GM20431 (cell line): ENCODE results near the gene GAK.
"Not testable (repeated sequence)": the region's sequence is repeated elsewhere in the genome, so short reads cannot be mapped to it uniquely, and the experiment has no call there.

ENCODE experiments used
- in situ Hi-C: fragments of 300-500 bp; cut with MseI, MboI; formaldehyde crosslinking; loops from one replicate; pipeline ENCODE4 v1.15.0; 2020; ENCODE audit warnings: low sequenced_read_pairs; ENCODE audit not compliant: unreplicated experiment

GAK gene

GRCh38 chr4:931960-932712, at the start of gene GAK, which contains the start of gene TMEM175:
Gene GAK, minus strand, starts transcription at chr4:932316. Its CDS starts 129 bp downstream, at chr4:932187.
Gene TMEM175, plus strand, starts transcription at chr4:932460. Its CDS starts 15,280 bp downstream, at chr4:947740.
- in situ Hi-C loops, result no loop called here

DNA sequence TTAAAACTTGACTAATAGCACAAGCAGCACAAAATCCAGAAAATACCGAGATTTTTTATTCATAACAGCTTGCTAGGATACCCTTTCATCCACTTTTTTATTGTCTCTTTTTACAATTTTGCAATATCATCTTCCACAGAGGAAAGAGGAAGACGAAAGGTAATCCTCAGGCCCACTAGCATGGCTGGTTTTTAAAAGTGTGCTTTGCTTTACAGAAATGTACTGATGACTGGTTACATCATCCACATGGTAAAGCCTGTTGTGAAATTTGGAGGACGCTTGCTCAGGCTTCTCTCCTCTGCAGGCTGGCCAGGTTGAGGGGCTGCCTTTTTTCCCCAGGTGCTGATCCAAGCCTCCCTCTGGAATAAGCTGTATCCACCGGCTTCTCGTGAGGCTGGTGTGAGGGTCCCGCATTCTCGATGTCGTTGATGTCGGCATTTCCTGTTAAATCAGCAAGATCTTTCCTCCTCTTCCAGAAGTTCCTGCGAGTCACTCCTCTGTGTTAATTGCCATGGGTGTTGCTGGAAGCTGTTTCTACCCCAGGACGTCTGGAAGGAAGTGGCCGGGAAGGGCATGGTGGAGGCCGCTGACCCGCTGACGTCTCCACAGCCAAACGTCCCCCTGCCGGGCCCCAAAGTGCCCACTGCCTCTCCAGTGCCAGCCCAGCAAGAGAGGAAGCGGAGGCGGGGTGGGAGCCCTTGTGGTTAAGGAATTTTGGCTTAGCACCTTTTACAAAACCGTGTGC, 47.0 kb upstream of the GAK start:
- in situ Hi-C loops, result no loop called here

- in situ Hi-C loops, result not testable (repeated sequence)
Observed at GRCh38 chr4:976016-976415, 43.9 kb upstream of the GAK start.

- in situ Hi-C loops, result no loop called here
Observed at GRCh38 chr4:974668-975067, 42.6 kb upstream of the GAK start.

DNA sequence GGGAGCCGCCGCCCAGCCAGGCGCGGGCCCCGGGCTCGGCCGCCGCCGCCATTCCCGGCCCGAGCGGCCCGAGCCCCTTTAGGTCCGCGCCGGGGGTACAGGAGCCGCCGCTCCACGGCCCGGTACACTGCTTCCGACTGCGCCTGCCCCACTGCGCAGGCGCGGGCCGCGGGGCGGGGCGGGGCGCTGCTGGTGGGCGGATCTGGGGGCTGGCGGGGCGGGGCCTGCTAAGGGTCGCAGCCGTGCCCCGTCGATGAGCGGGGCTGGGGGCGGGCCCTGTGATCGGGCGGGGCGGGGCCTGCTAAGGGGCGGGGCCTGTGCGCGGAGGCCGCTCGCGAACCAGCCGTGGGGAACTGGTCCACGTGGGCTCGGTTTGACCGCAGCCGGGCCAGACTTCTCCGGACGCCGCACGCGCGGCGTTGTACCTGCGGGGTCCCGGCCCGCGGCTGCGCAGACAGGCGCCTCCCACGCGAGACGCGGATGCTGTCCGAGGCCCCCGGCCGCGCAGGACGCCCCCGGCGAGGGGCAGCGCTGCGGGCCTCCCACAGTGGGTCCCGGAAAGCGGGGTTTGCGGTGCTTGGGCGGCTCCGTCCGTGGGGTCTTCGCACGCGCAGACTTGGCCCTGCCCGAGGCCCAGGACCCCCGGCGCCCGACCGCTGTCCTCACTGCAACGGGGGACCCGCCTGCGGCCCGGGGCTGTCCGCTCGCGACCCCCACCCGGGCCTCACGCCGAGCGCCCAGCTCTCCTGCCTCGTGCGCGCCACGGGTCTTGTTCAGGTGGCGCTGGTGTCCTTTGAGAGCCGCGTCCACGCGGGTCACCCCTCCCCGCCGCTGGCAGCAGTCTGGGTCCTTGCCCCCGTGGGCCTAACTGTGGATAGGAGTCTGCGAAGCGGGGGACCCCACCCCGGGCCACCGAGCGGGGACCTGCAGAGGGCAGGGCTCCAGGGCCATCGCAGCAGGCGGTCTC, 41.6 kb upstream of the GAK start, which contains the start of gene DGKQ:
Gene DGKQ, minus strand, starts transcription at position 139 of the 967 bp plus-strand sequence. Its CDS starts 87 bp downstream, at position 52.
- in situ Hi-C loops, result no loop called here

- in situ Hi-C loops, result no loop called here
Observed at GRCh38 chr4:972651-973424, 40.7 kb upstream of the GAK start.

DNA sequence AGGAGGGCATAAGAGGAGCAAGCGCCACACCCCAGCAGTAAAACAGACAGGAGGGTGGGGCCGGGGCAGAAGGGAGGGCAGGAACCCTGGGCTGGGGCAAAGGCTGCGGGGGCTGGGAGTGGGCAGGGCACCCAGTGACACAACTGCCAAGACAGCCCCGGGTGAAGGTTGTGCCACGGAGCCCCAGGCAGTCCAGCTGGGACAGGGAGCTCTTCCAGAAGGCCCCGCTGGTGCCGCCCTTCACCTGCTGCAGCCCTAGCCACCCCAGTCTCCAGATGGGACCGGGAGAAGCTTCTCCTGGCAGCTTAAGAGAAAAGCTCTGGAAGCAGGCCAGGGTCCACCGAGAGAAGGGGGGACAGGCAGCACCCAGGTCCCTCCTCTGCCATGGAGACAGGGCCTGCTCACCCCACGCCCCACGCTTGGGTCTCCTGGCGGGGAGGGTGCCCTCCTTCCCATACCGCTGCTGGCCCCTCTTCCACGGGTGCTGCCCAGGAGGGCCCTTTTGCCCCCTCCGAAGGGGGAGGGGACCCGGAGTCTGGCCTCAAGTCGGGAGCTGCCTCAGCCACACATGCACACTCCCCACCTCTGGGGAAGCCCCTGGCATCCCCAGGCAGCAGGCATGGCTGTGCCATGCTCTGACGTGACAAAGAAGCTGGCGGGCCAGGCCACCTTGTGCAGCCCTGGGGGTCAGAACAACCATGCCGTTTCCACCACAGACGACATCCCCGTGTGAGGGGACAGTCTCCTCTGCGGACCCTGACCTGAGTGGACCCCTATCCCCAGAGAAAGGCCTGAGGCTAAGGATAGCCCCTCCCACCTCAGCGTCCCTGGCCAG, 39.8 kb upstream of the GAK start:
- in situ Hi-C loops, result no loop called here

DNA sequence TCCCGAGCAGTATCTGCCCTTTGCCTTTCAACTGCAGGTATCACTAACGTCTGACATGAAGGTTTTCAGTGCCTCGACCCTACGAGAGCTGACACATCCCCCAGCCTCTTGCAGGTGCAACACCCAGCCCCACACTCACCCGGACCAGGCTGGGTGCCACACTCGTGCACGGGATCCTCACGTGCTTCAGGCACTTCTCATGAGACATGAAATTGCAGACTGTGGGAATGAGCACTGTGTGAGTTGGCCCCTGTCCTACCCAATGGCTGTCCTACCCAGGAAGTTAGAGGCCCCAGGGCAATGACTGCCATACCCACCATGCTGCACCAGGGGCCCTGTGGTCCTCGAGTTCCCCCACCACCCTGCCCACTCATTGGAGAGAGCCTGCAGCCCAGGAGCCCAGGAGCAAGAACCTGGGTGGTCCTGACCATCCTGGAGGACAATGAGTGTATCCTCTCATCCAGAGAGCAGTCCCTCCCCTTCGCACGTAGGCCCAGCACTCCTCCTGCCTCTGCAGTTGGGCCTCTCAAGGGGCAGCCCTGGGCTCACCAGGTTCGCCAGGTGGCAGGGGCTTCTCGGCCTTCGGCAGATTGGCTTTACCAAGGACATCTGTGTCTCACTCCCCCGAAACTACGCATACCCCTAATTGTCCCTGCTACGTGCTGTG, 38.9 kb upstream of the GAK start:
- in situ Hi-C loops, result no loop called here

DNA sequence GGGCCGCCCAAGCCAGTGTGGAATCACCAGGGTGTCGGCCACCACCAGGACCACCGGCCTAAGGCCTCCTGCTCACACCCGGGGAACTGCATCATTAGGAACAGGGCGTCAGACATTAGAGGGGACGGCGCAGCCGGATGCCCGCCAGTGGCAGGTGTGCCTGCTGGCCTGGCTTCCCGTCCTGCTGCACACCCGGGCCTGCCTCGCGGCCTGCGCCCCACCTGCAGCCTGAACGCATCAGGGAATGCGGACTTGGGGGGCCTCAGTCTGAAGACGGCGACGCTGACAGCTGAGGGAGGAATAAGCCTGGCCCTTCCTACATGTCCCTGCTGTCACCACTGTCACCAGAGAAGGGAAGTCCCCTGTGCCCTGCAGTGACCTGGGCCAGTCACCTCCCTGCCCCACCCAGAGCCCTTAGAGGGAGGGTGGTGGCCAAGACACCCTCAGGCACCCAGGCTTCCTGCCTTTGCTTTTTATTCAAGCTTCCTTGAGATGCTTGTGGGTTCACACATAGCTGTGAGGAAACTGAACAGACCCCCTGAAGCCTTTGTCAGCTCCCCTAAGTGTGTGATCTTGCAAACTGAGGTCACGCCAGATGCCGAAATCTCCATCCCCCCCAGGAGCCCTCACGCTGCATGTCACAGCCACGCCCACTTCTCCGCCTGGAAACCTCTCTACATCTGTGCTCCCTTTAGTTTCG, 38.1 kb upstream of the GAK start:
- in situ Hi-C loops, result no loop called here

DNA sequence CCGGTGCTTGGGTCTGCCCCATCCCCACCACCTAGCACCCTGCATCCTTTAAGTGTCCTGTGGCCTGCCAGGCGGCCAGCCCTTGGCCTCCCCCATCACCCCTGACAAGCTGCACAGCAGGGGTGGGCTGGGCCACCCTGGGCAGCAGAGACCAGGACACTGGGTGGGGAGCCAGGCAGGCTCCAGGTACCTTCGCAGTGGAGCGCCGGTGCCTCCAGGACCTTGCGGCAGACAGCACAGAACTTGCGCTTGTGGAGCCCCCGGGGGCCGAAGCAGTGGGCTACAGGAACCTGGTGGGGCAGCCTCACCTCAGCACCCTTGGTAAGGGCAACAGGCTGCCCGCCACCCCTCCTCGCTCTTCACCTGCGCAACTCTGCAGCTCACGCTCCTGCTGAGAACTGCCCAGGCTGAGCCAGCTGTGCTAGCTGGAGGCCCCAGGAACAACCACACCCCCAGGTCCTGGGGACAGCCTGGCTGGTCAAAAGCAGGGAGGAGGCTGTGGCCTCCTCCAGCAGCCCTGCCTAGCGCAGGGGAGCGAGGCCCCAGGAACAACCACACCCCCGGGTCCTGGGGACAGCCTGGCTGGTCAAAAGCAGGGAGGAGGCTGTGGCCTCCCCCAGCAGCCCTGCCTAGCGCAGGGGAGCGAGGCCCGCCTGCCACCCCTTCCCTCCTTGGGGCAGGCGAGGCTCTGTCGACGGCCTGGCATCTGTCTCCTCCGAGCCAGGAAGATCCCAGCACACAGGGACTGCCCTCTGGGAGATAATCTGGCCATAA, 36.7 kb upstream of the GAK start:
- in situ Hi-C loops, result no loop called here

GRCh38 chr4:968221-968620, 36.1 kb upstream of the GAK start:
- in situ Hi-C loops, result no loop called here

GRCh38 chr4:967113-968104, 35.3 kb upstream of the GAK start:
- in situ Hi-C loops, result no loop called here

- in situ Hi-C loops, result no loop called here
Observed at GRCh38 chr4:966266-967112, 34.4 kb upstream of the GAK start.

- in situ Hi-C loops, result no loop called here
Observed at GRCh38 chr4:965766-966134, 33.6 kb upstream of the GAK start.
